ENCODE results near the gene PAX1.

PAX1 gene

DNA sequence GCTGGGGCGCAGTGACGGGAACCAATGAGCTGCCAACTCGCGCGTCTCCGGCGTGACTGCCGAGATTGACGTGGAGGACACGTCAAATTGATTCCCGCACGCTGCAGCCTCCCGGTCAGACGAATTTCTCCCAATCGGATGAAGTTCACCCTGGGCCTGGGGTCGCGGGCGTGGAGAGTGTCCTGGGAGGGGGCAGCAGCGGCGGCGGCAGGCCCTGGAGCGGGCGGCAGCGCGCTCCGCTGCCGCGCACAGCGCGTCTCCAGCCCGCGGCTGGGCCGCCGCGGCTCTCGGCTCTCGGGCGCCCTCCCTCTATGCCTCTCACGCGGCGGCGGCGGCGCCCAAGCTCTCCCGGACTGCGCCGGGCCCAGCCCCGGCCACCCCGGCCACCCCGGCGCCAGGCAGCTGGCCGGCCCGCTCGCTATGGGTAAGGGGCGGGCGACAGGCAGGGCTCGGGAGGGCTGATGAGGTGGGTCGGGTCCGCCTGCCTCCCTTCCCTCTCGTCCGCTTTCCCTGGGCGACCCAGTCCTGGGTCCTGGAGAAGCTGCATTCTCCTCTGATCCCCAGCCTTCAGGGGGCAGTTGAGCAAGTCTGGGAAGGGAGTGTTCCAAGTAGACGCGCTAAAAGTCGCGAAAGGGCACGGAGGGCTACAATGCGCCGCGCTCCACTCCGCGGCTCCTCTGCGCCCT, at the start of gene PAX1:
PAX1 (plus strand) TSS at position 90 of the 686 bp plus-strand sequence; CDS start at position 139, 49 bp downstream.
- DNase-seq (ENCODE audit: low read depth): no peak

- DNase-seq (ENCODE audit: low read depth): no peak
Observed at GRCh38 chr20:21656308-21657067, 49.0 kb upstream of the PAX1 start.

DNA sequence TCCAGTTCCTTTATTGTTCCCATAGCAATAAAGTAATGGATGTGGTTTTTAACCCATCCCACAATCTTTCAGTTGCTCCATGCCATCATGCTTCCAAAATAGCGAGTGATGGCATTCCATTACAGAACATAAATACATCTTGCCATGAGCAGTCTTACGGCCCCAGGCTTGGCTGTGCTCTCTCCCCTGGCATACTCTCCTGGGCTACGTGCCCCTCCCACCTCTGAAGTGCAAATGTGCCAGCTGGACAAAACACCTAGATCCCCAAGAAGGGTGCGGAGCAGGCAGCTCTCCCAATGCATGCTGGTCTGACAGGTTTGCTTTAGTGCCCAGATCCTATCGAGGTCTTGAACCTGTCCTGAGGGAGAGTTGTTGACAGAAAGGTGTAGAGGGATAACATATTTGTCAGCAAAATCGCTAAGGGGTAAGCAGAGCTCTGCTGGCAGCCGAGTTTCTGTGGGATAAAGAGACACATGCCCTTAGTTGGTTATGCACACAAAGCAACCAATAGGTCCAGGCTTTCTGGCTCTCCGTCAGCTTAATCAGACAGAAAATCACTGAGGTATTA, 43.9 kb upstream of the PAX1 start:
- no peak for DNase-seq (ENCODE audit: low read depth)

GRCh38 chr20:21663465-21663864, 42.0 kb upstream of the PAX1 start:
- DNase-seq (ENCODE audit: low read depth): no peak

- DNase-seq (ENCODE audit: low read depth): no peak
Observed at GRCh38 chr20:21665687-21666446, 39.6 kb upstream of the PAX1 start.

- no peak for DNase-seq (ENCODE audit: low read depth)
Observed at GRCh38 chr20:21670126-21670525, 35.3 kb upstream of the PAX1 start.

GRCh38 chr20:21670981-21671380, 34.5 kb upstream of the PAX1 start:
- DNase-seq (ENCODE audit: low read depth): no peak

DNA sequence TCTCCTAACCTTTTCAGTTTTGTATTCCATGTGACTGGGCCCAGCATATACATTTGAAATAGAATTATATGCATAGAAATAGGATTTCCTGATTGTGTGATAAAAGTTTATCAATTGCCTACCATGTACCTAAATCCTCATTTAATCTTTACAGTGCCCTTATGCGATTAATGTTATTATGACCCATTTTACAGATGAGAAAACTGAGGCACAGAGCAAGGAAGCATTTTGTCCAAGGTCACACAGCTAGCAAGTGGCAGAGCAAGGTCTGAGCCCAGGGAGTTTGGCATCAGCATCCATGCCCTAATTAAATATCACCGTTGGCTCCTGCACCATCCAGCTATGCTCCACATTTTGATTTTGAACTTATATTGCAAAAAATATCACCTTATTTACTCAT, 28.2 kb upstream of the PAX1 start:
- DNase-seq (ENCODE audit: low read depth): no peak

GRCh38 chr20:21677781-21678180, 27.7 kb upstream of the PAX1 start:
- DNase-seq (ENCODE audit: low read depth): no peak

DNA sequence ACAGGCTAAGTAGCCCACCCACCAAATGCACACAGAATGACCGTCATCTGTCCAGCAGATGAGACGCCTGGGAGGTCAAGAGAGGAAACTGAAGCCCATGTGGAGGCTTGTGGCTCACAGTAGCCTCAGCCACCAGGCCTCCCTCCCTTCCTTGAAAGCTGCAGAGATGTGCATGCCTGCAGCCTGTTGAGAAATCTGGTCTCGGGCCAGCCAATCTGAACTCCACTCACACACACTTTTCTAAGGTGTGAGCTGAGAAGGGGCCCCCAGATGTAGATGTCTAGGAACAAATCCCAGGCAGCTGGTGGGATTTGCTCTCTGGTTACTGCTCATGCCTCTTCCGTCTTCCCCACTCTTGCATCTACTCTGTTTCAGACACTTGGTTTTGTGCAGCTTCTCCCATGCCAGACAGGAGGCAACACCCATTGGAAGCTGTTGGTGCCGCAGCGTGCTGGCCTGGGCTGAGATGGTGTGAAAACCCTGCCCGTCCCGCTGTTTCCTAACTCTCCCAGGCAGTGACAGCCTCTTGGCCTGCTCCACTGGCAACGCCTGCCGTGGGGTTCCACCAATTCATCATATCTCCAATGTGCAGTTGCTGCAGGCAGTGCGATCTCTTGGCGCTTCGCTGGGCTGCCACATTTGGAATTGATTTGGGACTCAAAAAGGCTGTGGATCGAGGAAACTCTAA, 24.1 kb upstream of the PAX1 start:
- no peak for DNase-seq (ENCODE audit: low read depth)

DNA sequence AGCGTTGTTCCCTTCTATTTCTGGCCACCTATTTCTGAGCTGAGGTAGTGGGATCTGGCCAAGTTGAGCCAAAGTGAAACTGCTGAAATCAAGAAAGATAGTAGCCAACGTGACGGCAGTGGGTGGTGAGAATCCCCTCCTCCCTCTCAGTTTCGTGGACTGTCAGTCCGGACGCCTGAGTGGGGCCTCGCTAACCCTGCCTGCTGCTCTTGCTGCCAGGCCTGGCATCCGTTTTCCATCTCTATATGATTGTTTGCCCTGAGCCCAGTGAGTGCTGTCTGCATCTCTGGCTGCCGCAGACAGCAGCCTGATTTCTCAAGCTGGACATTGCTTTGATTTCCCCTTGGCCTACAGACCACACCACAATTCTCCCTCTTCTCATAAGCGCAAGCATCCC, 23.5 kb upstream of the PAX1 start:
- DNase-seq (ENCODE audit: low read depth): no peak

DNA sequence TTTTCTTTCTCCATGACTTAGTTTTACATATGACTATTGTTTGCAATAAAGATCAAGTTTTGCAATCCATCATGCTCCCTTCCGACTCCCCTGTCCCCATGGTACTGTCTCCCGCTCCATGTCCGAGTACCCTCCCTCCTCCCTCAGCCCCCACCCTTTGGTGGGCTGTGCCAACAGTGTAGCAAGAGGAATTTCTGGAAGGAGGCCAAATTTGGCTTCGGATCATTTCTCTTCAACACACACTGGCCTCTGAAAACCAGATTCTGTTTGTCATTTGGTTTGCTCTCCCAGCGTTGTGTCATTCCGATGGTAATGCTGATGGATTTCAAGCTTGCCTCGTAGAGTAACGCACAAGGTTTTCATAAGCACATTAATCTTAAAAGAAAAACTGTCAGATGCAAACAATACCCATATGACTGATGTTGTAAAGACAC, 22.9 kb upstream of the PAX1 start:
- DNase-seq (ENCODE audit: low read depth): no peak

- no peak for DNase-seq (ENCODE audit: low read depth)
Observed at GRCh38 chr20:21684671-21685070, 20.8 kb upstream of the PAX1 start.

DNA sequence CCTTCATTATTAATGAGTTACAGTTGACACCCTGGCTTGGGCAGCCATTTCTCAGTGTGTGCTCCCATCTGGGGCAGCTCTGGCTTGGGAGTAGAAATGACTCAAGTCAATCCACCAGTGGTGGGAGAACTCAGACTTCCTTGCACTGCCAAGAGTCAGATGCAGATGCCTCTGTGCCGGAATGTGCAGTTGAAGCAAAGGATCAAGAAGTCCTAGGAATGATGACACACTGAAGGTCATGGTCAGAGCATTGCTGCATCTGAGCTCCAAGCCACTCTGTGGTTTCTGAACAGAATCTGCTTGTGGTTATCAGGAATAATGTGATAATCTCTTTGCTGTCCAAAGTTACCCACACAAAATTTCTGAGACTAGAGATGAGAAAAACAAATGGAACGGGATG, 19.5 kb upstream of the PAX1 start:
- no peak for DNase-seq (ENCODE audit: low read depth)

GRCh38 chr20:21693322-21693721, 12.1 kb upstream of the PAX1 start:
- no peak for DNase-seq (ENCODE audit: low read depth)

DNA sequence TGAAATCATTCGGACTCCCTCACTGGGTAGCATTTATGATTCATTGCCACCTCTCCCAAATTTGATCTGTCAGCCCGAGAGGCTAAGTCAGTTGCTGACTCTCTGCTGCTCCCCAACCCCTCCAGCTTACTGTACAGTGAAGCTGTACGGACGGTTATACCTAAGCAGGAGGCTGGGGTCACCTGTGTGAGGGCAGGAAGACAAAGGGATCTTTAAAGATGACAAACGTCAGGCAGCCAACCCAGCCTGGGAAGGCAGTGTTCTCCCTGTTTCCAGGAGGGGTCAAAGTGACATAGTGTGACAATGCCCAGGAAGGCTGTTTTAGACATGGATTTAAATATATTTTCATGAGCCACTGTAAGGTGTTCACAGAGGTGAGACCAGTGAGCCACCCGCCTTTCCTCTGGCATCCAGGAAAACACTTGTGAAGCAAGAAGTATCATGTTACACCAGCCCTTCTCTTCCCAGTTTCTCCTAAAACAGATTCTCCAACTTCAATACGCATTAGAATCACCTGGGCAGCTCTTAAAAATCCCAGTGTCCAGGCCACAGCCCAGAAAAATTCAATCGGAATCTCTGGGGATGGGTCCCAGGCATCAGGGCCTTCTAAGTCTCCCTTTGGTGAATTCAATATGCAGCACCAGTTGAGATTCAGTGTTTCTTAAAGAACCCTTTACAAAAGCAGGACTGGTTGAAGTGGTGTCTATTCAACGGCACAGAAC, 6.8 kb upstream of the PAX1 start:
- DNase-seq (ENCODE audit: low read depth): no peak

DNA sequence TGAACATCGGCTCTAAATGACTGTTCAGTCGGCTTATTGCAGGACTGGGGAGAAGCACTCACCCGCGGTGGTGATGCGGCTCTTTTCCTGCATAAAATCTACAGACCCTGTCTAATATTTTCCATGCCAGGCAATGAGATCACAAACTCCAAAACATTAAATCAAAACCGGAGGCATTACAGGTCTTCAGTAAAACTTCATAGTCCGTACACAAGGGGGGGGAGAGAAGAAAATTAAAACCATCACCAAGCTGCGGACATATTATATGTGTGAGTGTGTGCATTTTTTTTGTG, 6.3 kb upstream of the PAX1 start:
- no peak for DNase-seq (ENCODE audit: low read depth)

DNA sequence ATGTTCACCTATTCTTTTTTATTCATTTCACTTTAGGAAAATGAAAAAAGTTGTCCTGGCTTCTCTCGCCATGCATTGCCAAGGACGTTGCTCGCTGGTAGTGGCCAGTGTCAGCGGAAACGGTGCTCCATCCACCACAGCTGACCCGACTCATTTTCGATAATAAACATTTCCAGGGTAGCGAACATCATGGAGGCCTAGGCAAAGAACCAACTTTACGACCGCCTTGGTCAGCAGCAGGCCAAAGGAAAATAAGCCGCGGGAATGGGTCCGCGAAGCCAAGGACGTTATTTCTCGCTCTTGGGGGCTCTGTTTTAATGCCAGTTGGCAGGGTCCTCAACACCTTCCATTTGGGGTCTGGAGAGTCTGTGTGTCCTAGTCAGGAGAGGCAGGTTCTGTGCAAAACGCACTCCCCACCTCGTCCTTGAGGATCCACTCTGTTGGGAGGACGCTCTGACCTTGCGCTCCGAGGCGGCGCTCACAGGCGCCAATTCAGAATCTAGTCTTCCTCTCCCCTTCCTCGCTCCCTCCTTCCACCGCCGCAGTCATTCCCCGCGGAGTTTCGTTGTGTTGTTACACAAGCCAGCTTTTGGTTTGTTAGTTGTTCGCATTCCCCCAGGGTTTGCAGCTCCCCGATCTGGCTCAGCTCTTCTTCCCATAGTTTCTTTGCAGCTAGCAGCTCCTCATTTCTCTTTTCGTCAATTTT, 4.1 kb upstream of the PAX1 start:
- no peak for DNase-seq (ENCODE audit: low read depth)

DNA sequence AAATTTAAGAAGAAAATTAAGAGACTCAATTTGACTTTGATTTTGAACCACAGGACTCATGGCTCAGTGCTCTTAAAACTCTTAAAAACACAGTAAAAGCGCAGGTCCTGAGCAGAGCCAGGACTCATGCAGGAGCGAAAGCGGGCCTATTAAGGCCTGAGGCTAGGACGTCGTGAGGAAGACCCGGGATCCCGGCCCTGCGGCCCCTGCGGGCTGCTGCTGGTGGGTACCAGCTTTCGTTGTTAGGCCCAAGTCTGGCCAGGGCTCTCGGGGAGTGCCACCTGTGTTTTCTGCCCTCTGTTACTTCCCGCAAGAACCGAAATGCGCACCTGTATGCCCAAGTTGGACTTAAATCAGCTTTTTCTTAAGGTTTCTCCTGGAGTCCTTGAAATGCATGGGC, 3.4 kb upstream of the PAX1 start:
- DNase-seq (ENCODE audit: low read depth): no peak

GRCh38 chr20:21702553-21703470, 2.7 kb upstream of the PAX1 start:
- no peak for DNase-seq (ENCODE audit: low read depth)

Data from GM04503 (cell line).